K562 (cell line): Measurements from ENCODE around the gene ARHGAP23.
"Not testable (repeated sequence)": the region's sequence is repeated elsewhere in the genome, so short reads cannot be mapped to it uniquely, and the experiment has no call there.

Experiments
- ARID3A ChIP-seq: IDR thresholded peaks from 2 replicates; pipeline ENCODE4 v1.6.1; 2012; ENCODE audit warnings: low read depth, low read length, improper control_type of control experiment, borderline replicate concordance
- ATF3 ChIP-seq, 2 experiments: fragments of 450-650 bp in 1 of 2; sonication (generic) in 1 of 2; formaldehyde crosslinking in 1 of 2; IDR thresholded peaks in 1 of 2; conservative IDR thresholded peaks in 1 of 2; 2 replicates each; pipeline versions ENCODE4 v1.6.1 to v1.8.1; 2016 to 2023; ENCODE audit warnings: mild to moderate bottlenecking in 2 of 2, moderate library complexity in 2 of 2, inconsistent platforms in 1 of 2, missing genetic modification reagents in 1 of 2
- CHD2 ChIP-seq: IDR thresholded peaks from 2 replicates; pipeline ENCODE4 v1.6.1; 2011; ENCODE audit warnings: low read depth, low read length
- E4F1 ChIP-seq: fragments of 250-450 bp; sonication (Bioruptor Pico); IDR thresholded peaks from 2 replicates; pipeline ENCODE4 v1.5.0; 2021; ENCODE audit warnings: mild to moderate bottlenecking, borderline replicate concordance
- POLR2A ChIP-seq: fragments of 450-650 bp; conservative IDR thresholded peaks from 2 replicates; pipeline ENCODE4 v1.6.1; 2016
- TBL1XR1 ChIP-seq, 2 experiments: IDR thresholded peaks; 2 replicates each; pipeline ENCODE4 v1.6.1; 2012; ENCODE audit warnings: improper control_type of control experiment in 2 of 2, low read length in 2 of 2, mild to moderate bottlenecking in 1 of 2
- ZNF253 ChIP-seq: fragments of 250-450 bp; sonication (Bioruptor Pico); conservative IDR thresholded peaks from 2 replicates; pipeline ENCODE4 v1.6.1; 2021; ENCODE audit warnings: mild to moderate bottlenecking

- not testable (repeated sequence) for TF ChIP-seq TBL1XR1 (IDR thresholded peaks at IDR 0.05; ENCODE audit: low read length in 2 of 2); CHD2; ZNF253 (CRISPR knock-in tag); ARID3A; ATF3 (IDR thresholded peaks at IDR 0.05); ATF3 (CRISPR knock-in tag; conservative IDR thresholded peaks at IDR 0.05); POLR2A; E4F1 (CRISPR knock-in tag)
These were observed 50.4 kb downstream of the ARHGAP23 start for GRCh38 chr17:38478667-38479066.
